HepG2 (cell line): ENCODE results near the gene COL18A1. TPM values are rescaled to one million over a fixed set of nuclear protein-coding genes. Genes with fewer than 3 reads are reported as not detected.

Experiments
- AGO2 ChIP-seq: fragments of 200-400 bp; formaldehyde crosslinking; optimal IDR thresholded peaks from 2 replicates; pipeline ENCODE3; 2017; ENCODE audit warnings: mild to moderate bottlenecking, low read depth, low read length, moderate library complexity
- EP300 ChIP-seq, 3 experiments: sonication (generic) in 1 of 3; formaldehyde crosslinking in 1 of 3; IDR thresholded peaks; 2 replicates each; pipeline versions ENCODE4 v1.5.1 to v1.6.1; 2011 to 2020; ENCODE audit warnings: low read depth in 2 of 3, low read length in 2 of 3, borderline replicate concordance in 1 of 3, improper control_type of control experiment in 1 of 3, mild to moderate bottlenecking in 1 of 3, missing genetic modification reagents in 1 of 3, moderate library complexity in 1 of 3
- GATAD1 ChIP-seq: IDR thresholded peaks from 2 replicates; pipeline ENCODE4 v1.6.1; 2016; ENCODE audit warnings: missing genetic modification reagents, missing compliant biosample characterization
- GZF1 ChIP-seq: sonication (generic); formaldehyde crosslinking; IDR thresholded peaks from 2 replicates; pipeline ENCODE4 v1.5.1; 2020; ENCODE audit warnings: mild to moderate bottlenecking, missing genetic modification reagents
- KAT8 ChIP-seq: IDR thresholded peaks from 2 replicates; pipeline ENCODE4 v1.6.1; 2016; ENCODE audit warnings: missing genetic modification reagents, missing compliant biosample characterization
- MAFK ChIP-seq, 2 experiments: IDR thresholded peaks in 1 of 2; conservative IDR thresholded peaks in 1 of 2; 2 replicates each; pipeline ENCODE4 v1.6.1; 2011; ENCODE audit warnings: improper control_type of control experiment in 2 of 2, low read length in 2 of 2
- NFKBIZ ChIP-seq: IDR thresholded peaks from 2 replicates; pipeline ENCODE4 v1.6.1; 2018; ENCODE audit warnings: missing genetic modification reagents, missing compliant biosample characterization
- RELA ChIP-seq: sonication (generic); formaldehyde crosslinking; IDR thresholded peaks from 2 replicates; pipeline ENCODE4 v1.4.0; 2020; ENCODE audit warnings: missing genetic modification reagents
- RFX5 ChIP-seq: IDR thresholded peaks from 2 replicates; pipeline ENCODE4 v1.6.1; 2011; ENCODE audit warnings: low read depth, low read length, improper control_type of control experiment
- SMYD3 ChIP-seq: sonication (generic); formaldehyde crosslinking; IDR thresholded peaks from 2 replicates; pipeline ENCODE4 v1.8.1; 2023; ENCODE audit warnings: mild to moderate bottlenecking, missing genetic modification reagents
- SP1 ChIP-seq, 2 experiments: fragments of 450-650 bp in 1 of 2; sonication (generic) in 1 of 2; formaldehyde crosslinking in 1 of 2; IDR thresholded peaks; 2 replicates each; pipeline versions ENCODE4 v1.4.0 to v1.6.1; 2016 to 2020; ENCODE audit warnings: missing genetic modification reagents in 1 of 2
- USF2 ChIP-seq, 2 experiments: sonication (generic) in 1 of 2; formaldehyde crosslinking in 1 of 2; IDR thresholded peaks; 2 replicates each; pipeline versions ENCODE4 v1.5.1 to v1.6.1; 2011 to 2020; ENCODE audit warnings: borderline replicate concordance in 1 of 2, low read depth in 1 of 2, low read length in 1 of 2, mild to moderate bottlenecking in 1 of 2, missing genetic modification reagents in 1 of 2, moderate library complexity in 1 of 2
- ZFAT ChIP-seq: sonication (generic); formaldehyde crosslinking; conservative IDR thresholded peaks from 2 replicates; pipeline ENCODE4 v1.8.1; 2023; ENCODE audit warnings: missing genetic modification reagents, inconsistent platforms
- ZNF256 ChIP-seq: sonication (generic); formaldehyde crosslinking; conservative IDR thresholded peaks from 2 replicates; pipeline ENCODE4 v1.4.0; 2020; ENCODE audit warnings: missing genetic modification reagents
- ZNF33B ChIP-seq: sonication (generic); formaldehyde crosslinking; IDR thresholded peaks from 2 replicates; pipeline ENCODE4 v1.5.1; 2020; ENCODE audit warnings: mild to moderate bottlenecking, missing genetic modification reagents
- ZNF460 ChIP-seq: sonication (generic); formaldehyde crosslinking; IDR thresholded peaks from 2 replicates; pipeline ENCODE4 v1.5.1; 2020; ENCODE audit warnings: missing genetic modification reagents, mild to moderate bottlenecking, borderline replicate concordance
- ZNF484 ChIP-seq: sonication (generic); formaldehyde crosslinking; IDR thresholded peaks from 2 replicates; pipeline ENCODE4 v1.5.1; 2020; ENCODE audit warnings: mild to moderate bottlenecking, low read depth, missing genetic modification reagents, borderline replicate concordance
- ZNF574 ChIP-seq: sonication (generic); formaldehyde crosslinking; IDR thresholded peaks from 2 replicates; pipeline ENCODE4 v1.4.0; 2020; ENCODE audit warnings: missing genetic modification reagents
- ZNF710 ChIP-seq: sonication (generic); formaldehyde crosslinking; IDR thresholded peaks from 2 replicates; pipeline ENCODE4 v1.5.0; 2020; ENCODE audit warnings: mild to moderate bottlenecking, missing genetic modification reagents, borderline replicate concordance
- ZNF772 ChIP-seq: sonication (generic); formaldehyde crosslinking; IDR thresholded peaks from 2 replicates; pipeline ENCODE4 v1.5.0; 2020; ENCODE audit warnings: mild to moderate bottlenecking, missing genetic modification reagents
- polyA plus RNA-seq, 8 experiments: library from polyadenylated mRNA; depleted of rRNA in 3 of 8; stranded (reverse) in 7 of 8; unstranded in 1 of 8; fragments of >200 nt; fragmentation: Illumina TruSeq in 4 of 8; extraction: Trizol in 4 of 8; gene quantifications; 2 replicates each; pipeline versions ENCODE4 v1.2.1 to v1.2.3, GENCODE V29; 2011 to 2016; ENCODE audit warnings: low read depth in 4 of 8, missing spikeins in 1 of 8, mixed read lengths in 1 of 8; ENCODE audit not compliant: insufficient read depth in 1 of 8
- total RNA-seq, 5 experiments: library from RNA; depleted of rRNA; stranded (reverse); fragments of >200 nt; fragmentation: Illumina TruSeq; extraction: Trizol; gene quantifications; 2 replicates each; pipeline ENCODE4 v1.2.3, GENCODE V29; 2016; ENCODE audit warnings: low read depth in 1 of 5

COL18A1 gene
- total and polyA plus RNA-seq, 2 of the 13 experiments (the other 11 are each of a cell fraction or from before 2014, with no cell fraction given) = 79.0 to 102 TPM

- TF ChIP-seq USF2 (IDR thresholded peaks at IDR 0.05; ENCODE audit: low read depth, low read length) = peak; percentile 82
- peak; percentile 89; the same call in 1 of the 2 replicates for TF ChIP-seq USF2 (CRISPR knock-in tag; IDR thresholded peaks at IDR 0.05; ENCODE audit: borderline replicate concordance)
- no peak for TF ChIP-seq ZNF710 (CRISPR knock-in tag)
- no peak for TF ChIP-seq GZF1 (CRISPR knock-in tag)
- TF ChIP-seq KAT8 = 0 out of 2 replicates have a peak, but pooled peaks have one; percentile 13
- TF ChIP-seq ZNF574 (CRISPR knock-in tag) = no peak
- TF ChIP-seq ZNF484 (CRISPR knock-in tag) = no peak
- TF ChIP-seq RFX5 = no peak
- TF ChIP-seq ZNF33B (CRISPR knock-in tag) = no peak
- TF ChIP-seq GATAD1 (CRISPR knock-in tag) = no peak
- TF ChIP-seq ZFAT = no peak
- TF ChIP-seq NFKBIZ (CRISPR knock-in tag) = no peak
- 0 out of 2 replicates have a peak, but pooled peaks have one; percentile 22 for TF ChIP-seq ZNF772 (CRISPR knock-in tag)
- TF ChIP-seq SMYD3 (CRISPR knock-in tag) = no peak
- TF ChIP-seq SP1 (IDR thresholded peaks at IDR 0.05) = no peak
- no peak; the same call in 1 of the 2 replicates for TF ChIP-seq SP1 (CRISPR knock-in tag; IDR thresholded peaks at IDR 0.05)
- TF ChIP-seq ZNF256 = no peak
- peak; percentile 62 to 63 for TF ChIP-seq MAFK (conservative IDR thresholded peaks at IDR 0.05 in 1 of 2, IDR thresholded peaks at IDR 0.05 in 1 of 2; ENCODE audit: low read length in 2 of 2)
- TF ChIP-seq RELA (CRISPR knock-in tag) = no peak
- TF ChIP-seq ZNF460 (CRISPR knock-in tag) = no peak
- TF ChIP-seq AGO2 = peak; percentile 78
- no peak for TF ChIP-seq EP300 (IDR thresholded peaks at IDR 0.05; ENCODE audit: low read depth in 2 of 2, low read length in 2 of 2)
- no peak for TF ChIP-seq EP300 (CRISPR knock-in tag; IDR thresholded peaks at IDR 0.05; ENCODE audit: borderline replicate concordance)
Measured at GRCh38 chr21:45409466-45410150, 4.6 kb downstream of the COL18A1 start (continued).
